Neural cell (in vitro differentiated cells): Measurements from ENCODE around the gene BNC2.

Experiments
- EP300 ChIP-seq: fragments of 450-650 bp; conservative IDR thresholded peaks from 2 replicates; pipeline ENCODE4 v1.6.1; 2014; ENCODE audit warnings: antibody characterized with exemption, mild to moderate bottlenecking, moderate library complexity; ENCODE audit not compliant: poor library complexity, severe bottlenecking
- POLR2AphosphoS5 ChIP-seq: IDR thresholded peaks from 2 replicates; pipeline ENCODE4 v1.6.1; 2012
- TF ChIP-seq, protein P1 (sequence below): fragments of 450-650 bp; IDR thresholded peaks from 2 replicates; pipeline ENCODE4 v1.5.1; 2014; ENCODE audit warnings: antibody characterized with exemption, mild to moderate bottlenecking, moderate library complexity; ENCODE audit not compliant: poor library complexity, severe bottlenecking

DNA sequence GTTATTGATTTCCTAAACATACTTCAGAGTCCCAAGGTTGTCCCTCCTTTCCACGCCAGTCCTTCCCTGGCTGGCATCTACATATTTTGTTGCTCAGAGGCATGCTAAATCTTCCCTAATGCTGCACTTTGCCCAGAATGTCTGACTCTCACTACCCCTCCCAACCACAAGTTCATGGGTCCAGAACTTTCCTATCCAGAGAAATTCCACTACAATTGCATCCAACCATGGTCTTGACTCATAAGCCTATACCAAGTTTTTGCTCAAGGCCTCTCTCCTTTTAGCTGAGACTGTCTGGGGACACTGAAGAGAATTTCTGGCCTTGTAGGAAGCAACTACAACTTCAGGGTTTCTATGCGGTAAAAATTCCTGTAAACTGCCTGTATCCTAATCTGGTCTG, 206.3 kb downstream of the BNC2 start:
- no peak for TF ChIP-seq POLR2AphosphoS5
- no peak for TF ChIP-seq EP300
- TF ChIP-seq, protein P1, sequence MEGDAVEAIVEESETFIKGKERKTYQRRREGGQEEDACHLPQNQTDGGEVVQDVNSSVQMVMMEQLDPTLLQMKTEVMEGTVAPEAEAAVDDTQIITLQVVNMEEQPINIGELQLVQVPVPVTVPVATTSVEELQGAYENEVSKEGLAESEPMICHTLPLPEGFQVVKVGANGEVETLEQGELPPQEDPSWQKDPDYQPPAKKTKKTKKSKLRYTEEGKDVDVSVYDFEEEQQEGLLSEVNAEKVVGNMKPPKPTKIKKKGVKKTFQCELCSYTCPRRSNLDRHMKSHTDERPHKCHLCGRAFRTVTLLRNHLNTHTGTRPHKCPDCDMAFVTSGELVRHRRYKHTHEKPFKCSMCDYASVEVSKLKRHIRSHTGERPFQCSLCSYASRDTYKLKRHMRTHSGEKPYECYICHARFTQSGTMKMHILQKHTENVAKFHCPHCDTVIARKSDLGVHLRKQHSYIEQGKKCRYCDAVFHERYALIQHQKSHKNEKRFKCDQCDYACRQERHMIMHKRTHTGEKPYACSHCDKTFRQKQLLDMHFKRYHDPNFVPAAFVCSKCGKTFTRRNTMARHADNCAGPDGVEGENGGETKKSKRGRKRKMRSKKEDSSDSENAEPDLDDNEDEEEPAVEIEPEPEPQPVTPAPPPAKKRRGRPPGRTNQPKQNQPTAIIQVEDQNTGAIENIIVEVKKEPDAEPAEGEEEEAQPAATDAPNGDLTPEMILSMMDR = no peak
